HEK293 (cell line): ENCODE measurements around the gene MAPK8IP3.

Experiments used
- CTCF ChIA-PET: fragments of 350-600 bp; formaldehyde crosslinking; extraction: SDS; loops from one replicate; lab custom pipeline; 2021; ENCODE audit warnings: antibody characterized with exemption; lab: Yijun Ruan, JAX
- POLR2A ChIA-PET: fragments of 300-600 bp; formaldehyde crosslinking; extraction: SDS; loops from one replicate; lab custom pipeline; 2020; ENCODE audit warnings: antibody characterized with exemption, inconsistent platforms; lab: Yijun Ruan, JAX
- H3K27ac ChIP-seq: fragments of 200-500 bp; sonication (Bioruptor generic); 2 replicates; pipeline ENCODE4 v1.5.1; 2014; ENCODE audit warnings: low read depth, low read length, control low read depth, inconsistent platforms; ENCODE audit errors: extremely low read depth
- H3K36me3 ChIP-seq, 2 experiments: fragments of 200-500 bp in 1 of 2; sonication (Bioruptor generic) in 1 of 2; 1 replicate in 1 of 2; 2 replicates in 1 of 2; pipeline ENCODE4 v1.5.1; 2014 to 2017; ENCODE audit warnings: inconsistent platforms in 2 of 2, low read length in 2 of 2; ENCODE audit not compliant: control insufficient read depth in 2 of 2, insufficient read depth in 1 of 2
- H3K4me1 ChIP-seq: fragments of 200-500 bp; sonication (Bioruptor generic); 2 replicates; pipeline ENCODE4 v1.5.1; 2014; ENCODE audit warnings: mild to moderate bottlenecking, low read length, inconsistent platforms; ENCODE audit not compliant: control insufficient read depth, insufficient read depth
- H3K4me3 ChIP-seq: 2 replicates; pipeline ENCODE4 v1.5.1; 2011; ENCODE audit warnings: low read depth, mild to moderate bottlenecking, control low read depth, low read length, moderate library complexity
- H3K9me3 ChIP-seq: fragments of 200-500 bp; sonication (Bioruptor generic); 2 replicates; pipeline ENCODE4 v1.5.1; 2014; ENCODE audit warnings: low read depth, low read length, inconsistent platforms; ENCODE audit not compliant: control insufficient read depth, insufficient read depth
- KLF1 ChIP-seq: fragments of 450-650 bp; formaldehyde crosslinking; IDR thresholded peaks from 2 replicates; pipeline ENCODE4 v1.5.1; 2016; ENCODE audit warnings: missing biosample characterization, missing genetic modification characterization
- MYNN ChIP-seq: fragments of 450-650 bp; formaldehyde crosslinking; IDR thresholded peaks from 2 replicates; pipeline ENCODE4 v1.5.1; 2016; ENCODE audit warnings: missing biosample characterization, missing genetic modification characterization, borderline replicate concordance
- SP7 ChIP-seq: fragments of 450-650 bp; formaldehyde crosslinking; IDR thresholded peaks from 2 replicates; pipeline ENCODE4 v1.5.1; 2016; ENCODE audit warnings: missing biosample characterization, missing genetic modification characterization
- ZFP37 ChIP-seq: fragments of 450-650 bp; formaldehyde crosslinking; IDR thresholded peaks from 2 replicates; pipeline ENCODE4 v1.5.1; 2016; ENCODE audit warnings: missing biosample characterization, missing genetic modification characterization
- ZIC2 ChIP-seq: fragments of 450-650 bp; formaldehyde crosslinking; IDR thresholded peaks from 2 replicates; pipeline ENCODE4 v1.5.1; 2016; ENCODE audit warnings: missing biosample characterization, missing genetic modification characterization
- ZNF221 ChIP-seq: fragments of 450-650 bp; formaldehyde crosslinking; IDR thresholded peaks from 2 replicates; pipeline ENCODE4 v1.5.1; 2017; ENCODE audit warnings: missing biosample characterization, missing genetic modification characterization, borderline replicate concordance
- ZNF292 ChIP-seq: fragments of 450-650 bp; formaldehyde crosslinking; IDR thresholded peaks from 2 replicates; pipeline ENCODE4 v1.5.1; 2016; ENCODE audit warnings: low read depth, missing biosample characterization, missing genetic modification characterization, borderline replicate concordance
- ZNF404 ChIP-seq: fragments of 450-650 bp; formaldehyde crosslinking; IDR thresholded peaks from 2 replicates; pipeline ENCODE4 v1.5.1; 2017; ENCODE audit warnings: missing biosample characterization, missing genetic modification characterization
- TF ChIP-seq, protein P1 (sequence below): fragments of 450-650 bp; formaldehyde crosslinking; IDR thresholded peaks from 2 replicates; pipeline ENCODE4 v1.5.1; 2017; ENCODE audit warnings: missing biosample characterization, missing genetic modification characterization
- TF ChIP-seq, protein P2 (sequence below): fragments of 450-650 bp; formaldehyde crosslinking; IDR thresholded peaks from 2 replicates; pipeline ENCODE4 v1.5.1; 2016; ENCODE audit warnings: missing biosample characterization, missing genetic modification characterization

Gene MAPK8IP3

DNA sequence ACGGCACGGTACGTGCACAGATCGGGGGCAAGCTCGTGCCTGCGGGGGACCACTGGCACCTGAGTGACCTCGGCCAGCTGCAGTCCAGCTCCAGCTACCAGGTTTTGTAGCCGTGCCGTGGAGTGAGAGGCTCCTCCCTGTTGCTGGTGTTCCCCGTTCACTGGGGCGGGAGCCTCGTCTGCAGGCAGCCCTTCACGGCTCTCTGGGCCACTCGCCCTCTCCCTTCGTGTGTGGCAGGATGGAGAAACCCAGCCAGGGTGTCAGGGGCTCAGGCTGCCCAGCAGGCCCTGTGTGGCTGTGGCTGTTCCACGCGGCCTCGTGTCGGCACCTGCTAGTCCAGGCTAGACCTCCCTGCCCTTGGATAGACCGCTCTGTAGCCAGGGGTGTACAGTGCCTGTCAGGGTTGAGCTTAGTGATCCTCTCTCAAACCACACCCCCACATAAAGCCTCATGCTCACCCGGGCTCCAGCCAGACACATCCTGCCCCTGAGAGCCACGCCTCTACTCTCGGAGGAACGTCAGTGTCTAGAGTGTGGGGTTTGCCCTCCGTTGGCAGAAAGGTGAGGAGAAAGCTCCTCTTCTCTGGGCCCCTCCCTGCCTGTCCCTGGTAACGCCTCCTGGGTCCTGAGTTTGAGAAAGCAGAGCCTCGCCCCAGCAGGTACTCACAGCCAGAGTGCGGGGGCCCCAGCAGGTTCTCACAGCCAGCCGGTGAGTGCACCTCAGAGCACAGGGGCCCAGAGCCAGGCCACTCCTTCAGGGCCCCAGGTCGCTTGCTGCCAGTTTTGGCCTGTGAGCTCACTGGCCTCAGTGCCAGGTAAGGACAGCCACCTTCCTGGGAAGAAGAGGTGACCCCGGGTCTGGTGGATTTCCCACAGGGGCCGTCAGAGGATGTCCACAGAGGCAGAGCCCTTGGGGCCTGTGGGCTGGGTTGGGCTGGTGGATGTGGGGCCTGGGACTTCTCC is 37.7 kb downstream of the MAPK8IP3 start:
- POLR2A ChIA-PET: interaction anchor here (0.5 kb wide), 1 partner anchor 38 kb away, joined by 3 read pairs; no protein-coding TSS in a partner anchor
- CTCF ChIA-PET: interaction anchor here (1.3 kb wide), 1 partner anchor 37 kb away, joined by 3 read pairs; the partner anchor contains the start of gene MAPK8IP3

DNA sequence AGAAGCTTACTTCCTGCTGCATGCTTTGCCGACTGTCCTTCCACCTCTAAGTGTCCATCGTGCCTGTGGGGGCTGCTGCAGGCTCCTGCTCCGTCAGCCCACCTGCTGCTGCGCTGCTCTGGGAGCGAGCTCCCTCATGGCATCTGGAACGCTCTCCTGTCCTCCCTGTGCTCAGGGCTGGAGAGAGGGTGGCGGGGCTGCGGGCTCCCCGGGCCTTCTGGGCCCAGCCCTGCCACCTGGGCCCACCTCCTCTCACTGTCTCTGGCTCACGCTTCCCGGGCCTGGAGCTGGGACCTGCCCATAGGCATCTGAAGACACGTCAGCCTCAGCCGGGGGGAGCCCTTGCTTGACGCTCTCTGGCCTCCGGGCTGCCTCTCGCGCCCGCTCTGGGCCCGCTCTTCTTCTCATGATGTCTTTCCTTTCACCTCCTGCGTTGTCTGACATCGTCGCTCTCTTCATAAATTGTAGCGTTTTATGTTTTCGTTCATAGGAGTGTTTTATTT is 38.4 kb downstream of the MAPK8IP3 start:
- TF ChIP-seq MYNN (tag by site-specific recombination) (no peak), ZNF292 (no peak)
- ChIA-PET POLR2A (interaction anchor here (0.5 kb wide), 1 partner anchor 39 kb away, joined by 3 read pairs; no protein-coding TSS in a partner anchor), CTCF (interaction anchor here (1.3 kb wide), 1 partner anchor 38 kb away, joined by 3 read pairs; the partner anchor contains the start of gene MAPK8IP3)
- Histone ChIP-seq H3K4me1 (no peaks in the 10 kb centered on the region), H3K9me3 (no peaks in the 10 kb centered on the region), H3K36me3 (peaks cover 0 to 85% of the 10 kb centered on the region in 2 experiments; a peak in 1 of 3 replicates), H3K27ac (no peak overlapping the region), H3K4me3 (no peak overlapping the region)

More for the DNA sequence above, 37.7 kb downstream of the MAPK8IP3 start:
- Histone ChIP-seq H3K4me3 (no peak overlapping the region), H3K9me3 (no peaks in the 10 kb centered on the region), H3K4me1 (no peaks in the 10 kb centered on the region), H3K36me3 (peaks cover 0 to 79% of the 10 kb centered on the region in 2 experiments; a peak in 1 of 3 replicates), H3K27ac (no peak overlapping the region)
- TF ChIP-seq SP7 (tag by site-specific recombination) (no peak), ZIC2 (tag by site-specific recombination) (peak; percentile 48), ZFP37 (tag by site-specific recombination) (no peak)

DNA sequence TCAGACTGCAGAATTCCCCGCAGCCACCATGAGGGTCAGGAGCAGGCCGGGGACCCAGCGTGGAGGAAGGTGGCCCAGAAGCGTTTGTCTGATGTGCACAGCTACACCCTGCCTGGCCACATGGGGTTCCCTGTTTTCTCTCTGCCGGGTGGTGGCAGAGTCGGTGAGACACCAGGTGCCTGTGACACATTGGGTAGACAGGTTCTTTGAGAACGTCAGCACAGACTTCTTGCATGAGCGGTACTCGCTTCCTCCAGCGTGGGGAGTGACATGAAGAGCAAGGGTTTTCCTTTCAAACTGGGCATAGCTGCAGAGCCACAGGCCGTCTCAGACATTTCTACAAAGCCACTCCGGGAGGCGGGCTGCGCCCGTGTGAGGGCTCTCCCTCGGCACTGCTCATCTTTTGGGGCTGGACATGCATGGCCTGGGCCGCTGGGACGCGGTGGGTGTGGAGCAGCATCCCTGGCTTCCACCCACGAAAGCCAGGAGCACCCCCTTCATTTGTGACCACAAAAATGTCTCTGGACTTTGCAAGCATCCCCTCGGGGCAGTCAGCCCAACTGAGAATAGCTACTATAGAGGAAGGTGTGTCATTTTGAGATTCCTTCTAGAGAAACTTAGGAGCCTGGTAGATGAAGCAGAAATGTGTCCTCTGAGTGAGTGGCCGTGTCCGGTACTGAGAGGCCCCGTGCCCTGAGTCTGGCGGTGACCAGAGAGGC is 39.3 kb downstream of the MAPK8IP3 start:
- no peaks in the 10 kb centered on the region for H3K9me3 ChIP-seq
- no peak overlapping the region for H3K27ac ChIP-seq
- no peak overlapping the region for H3K4me3 ChIP-seq
- POLR2A ChIA-PET: no interaction called here
- TF ChIP-seq, protein P1, sequence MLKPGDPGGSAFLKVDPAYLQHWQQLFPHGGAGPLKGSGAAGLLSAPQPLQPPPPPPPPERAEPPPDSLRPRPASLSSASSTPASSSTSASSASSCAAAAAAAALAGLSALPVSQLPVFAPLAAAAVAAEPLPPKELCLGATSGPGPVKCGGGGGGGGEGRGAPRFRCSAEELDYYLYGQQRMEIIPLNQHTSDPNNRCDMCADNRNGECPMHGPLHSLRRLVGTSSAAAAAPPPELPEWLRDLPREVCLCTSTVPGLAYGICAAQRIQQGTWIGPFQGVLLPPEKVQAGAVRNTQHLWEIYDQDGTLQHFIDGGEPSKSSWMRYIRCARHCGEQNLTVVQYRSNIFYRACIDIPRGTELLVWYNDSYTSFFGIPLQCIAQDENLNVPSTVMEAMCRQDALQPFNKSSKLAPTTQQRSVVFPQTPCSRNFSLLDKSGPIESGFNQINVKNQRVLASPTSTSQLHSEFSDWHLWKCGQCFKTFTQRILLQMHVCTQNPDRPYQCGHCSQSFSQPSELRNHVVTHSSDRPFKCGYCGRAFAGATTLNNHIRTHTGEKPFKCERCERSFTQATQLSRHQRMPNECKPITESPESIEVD (tag by site-specific recombination): no peak
- no peak for TF ChIP-seq KLF1 (tag by site-specific recombination)
- TF ChIP-seq, protein P2, sequence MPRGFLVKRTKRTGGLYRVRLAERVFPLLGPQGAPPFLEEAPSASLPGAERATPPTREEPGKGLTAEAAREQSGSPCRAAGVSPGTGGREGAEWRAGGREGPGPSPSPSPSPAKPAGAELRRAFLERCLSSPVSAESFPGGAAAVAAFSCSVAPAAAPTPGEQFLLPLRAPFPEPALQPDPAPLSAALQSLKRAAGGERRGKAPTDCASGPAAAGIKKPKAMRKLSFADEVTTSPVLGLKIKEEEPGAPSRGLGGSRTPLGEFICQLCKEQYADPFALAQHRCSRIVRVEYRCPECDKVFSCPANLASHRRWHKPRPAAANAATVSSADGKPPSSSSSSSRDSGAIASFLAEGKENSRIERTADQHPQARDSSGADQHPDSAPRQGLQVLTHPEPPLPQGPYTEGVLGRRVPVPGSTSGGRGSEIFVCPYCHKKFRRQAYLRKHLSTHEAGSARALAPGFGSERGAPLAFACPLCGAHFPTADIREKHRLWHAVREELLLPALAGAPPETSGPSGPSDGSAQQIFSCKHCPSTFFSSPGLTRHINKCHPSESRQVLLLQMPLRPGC: no peak
- TF ChIP-seq, all 188 proteins: peak for 0
- Histone ChIP-seq H3K4me1 (no peaks in the 10 kb centered on the region), H3K36me3 (peaks cover under 1 to 80% of the 10 kb centered on the region in 2 experiments; a peak in 2 of 3 replicates)
- CTCF ChIA-PET: no interaction called here

DNA sequence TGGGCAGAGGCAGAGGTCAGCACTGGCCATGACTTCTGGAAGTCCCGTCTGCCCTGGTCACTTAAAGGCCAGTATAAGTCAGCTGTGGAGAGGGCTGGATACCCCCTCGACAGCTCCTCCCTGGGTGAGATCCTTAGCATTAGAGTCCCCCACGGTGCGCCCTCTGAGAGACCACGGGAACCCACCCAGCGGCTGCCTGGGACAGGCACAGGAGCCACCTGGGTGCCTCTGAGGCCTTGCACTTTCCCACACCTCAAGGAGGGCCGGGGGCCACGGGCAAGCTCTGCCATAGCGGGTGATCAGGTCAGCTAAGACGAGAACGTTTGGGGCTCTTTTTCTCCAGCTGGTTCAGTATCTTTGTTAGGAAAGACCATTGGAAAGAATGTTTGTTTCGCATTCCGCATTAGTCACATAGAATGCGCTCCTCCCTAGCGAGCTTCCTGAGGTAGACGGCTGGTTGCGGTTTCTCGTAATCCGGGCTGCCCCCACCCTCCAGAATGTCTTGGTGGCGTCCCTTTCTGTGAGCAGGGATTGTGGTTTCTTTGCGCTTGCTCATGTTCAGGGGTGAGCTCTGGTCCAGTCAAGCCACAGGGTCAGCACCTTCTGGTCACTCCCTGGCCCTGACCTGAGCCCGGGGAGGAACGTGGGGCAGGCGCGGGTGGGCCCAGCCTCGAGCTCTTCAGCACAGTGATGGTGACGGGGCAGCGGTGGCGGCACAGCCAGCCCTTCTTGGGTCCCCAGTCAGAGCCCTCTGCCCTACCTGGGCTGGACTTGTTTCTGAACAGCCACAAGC is 40.1 kb downstream of the MAPK8IP3 start:
- Histone ChIP-seq H3K36me3 (peaks cover 5 to 79% of the 10 kb centered on the region in 2 experiments; a peak in 2 of 3 replicates), H3K27ac (no peak overlapping the region)

More for the DNA sequence above, 40.1 kb downstream of the MAPK8IP3 start:
- no peaks in the 10 kb centered on the region for H3K4me1 ChIP-seq
- H3K4me3 ChIP-seq: no peak overlapping the region
- ChIA-PET CTCF (no interaction called here), POLR2A (no interaction called here)
- H3K9me3 ChIP-seq: no peaks in the 10 kb centered on the region
- TF ChIP-seq ZNF221 (tag by site-specific recombination): no peak
- TF ChIP-seq ZNF404: no peak
